Myocyte (in vitro differentiated cells): ENCODE measurements around the gene NOTO. TPM values are rescaled to one million over a fixed set of nuclear protein-coding genes. Genes with fewer than 3 reads are reported as not detected.
"Not testable (repeated sequence)": the region's sequence is repeated elsewhere in the genome, so short reads cannot be mapped to it uniquely, and the experiment has no call there.

Experiments used
- DNase-seq: peaks from one replicate; pipeline ENCODE4 v3.0.0-alpha.2; 2012; ENCODE audit warnings: low read depth
- polyA plus RNA-seq: library from polyadenylated mRNA; unstranded; fragments of >200 nt; gene quantifications from one replicate; pipeline ENCODE4 v1.2.1, GENCODE V29; 2012; ENCODE audit warnings: missing spikeins
- total RNA-seq: library from RNA; depleted of rRNA; stranded (reverse); fragments of >200 nt; gene quantifications from 2 replicates; pipeline ENCODE4 v1.2.3, GENCODE V29; 2014

NOTO gene, protein sequence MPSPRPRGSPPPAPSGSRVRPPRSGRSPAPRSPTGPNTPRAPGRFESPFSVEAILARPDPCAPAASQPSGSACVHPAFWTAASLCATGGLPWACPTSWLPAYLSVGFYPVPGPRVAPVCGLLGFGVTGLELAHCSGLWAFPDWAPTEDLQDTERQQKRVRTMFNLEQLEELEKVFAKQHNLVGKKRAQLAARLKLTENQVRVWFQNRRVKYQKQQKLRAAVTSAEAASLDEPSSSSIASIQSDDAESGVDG
- not detected in 2 replicates for total RNA-seq
- polyA plus RNA-seq: not detected

GRCh38 chr2:73202156-73203054 lies at the start of gene NOTO:
TSS of gene NOTO (plus strand) at chr2:73202574. CDS start at chr2:73202667, 93 bp downstream.
- DNase-seq: no peak

DNA sequence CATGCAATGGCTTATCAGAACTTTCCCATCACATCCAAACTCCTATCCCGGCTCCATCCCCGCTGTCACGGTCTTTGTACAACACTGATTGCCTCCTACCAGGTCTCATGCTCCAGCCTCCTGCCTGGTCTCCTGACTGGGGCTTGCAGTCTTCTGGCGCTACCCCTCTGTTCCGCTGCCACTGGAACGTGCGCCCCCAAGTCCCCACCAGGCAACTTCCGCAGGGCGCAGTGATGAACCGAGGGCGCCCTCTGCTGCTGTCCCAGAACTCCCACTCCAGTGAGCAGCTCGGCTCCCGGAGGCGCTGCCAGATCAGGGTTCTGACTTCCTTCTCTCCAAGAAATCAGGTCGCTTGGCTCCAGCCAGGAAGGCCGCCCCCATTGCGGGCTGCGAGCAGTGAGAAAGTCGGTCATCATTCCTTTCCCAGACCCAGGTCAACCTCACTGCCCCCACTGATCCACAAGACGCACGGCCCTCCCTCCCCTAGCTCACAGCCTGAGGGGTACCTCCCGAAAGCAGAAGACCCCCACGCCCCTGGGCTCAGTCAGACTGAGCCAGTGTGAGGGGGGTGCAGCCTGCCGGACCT lies 45.7 kb upstream of the NOTO start:
- DNase-seq: peak; percentile 68

DNA sequence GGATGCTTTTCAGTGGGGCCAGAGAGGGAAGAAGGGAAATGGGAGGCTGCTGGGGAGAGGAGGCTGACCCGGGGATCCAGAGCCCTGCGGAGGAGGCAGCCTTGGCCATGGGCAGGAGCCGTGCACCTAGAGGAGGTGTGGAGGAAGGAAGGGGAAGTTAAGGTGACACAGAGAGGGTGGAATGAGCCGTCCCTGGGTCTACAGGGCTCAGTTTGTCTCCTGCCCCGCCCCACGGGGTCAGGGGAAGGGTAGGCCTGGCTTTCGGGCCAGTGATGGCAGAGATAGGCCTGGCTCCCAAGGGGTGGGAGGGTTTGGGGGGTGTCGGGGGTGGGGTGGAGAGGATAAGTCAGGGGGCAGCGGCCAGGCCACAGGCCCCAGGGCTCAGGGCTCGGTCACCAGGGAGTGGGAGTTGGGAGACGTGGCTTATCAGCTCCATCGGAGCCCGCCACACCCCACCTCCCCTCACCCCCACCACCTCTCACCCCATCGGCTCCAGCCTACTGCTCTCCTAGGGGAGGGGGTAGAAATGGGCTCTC lies 39.5 kb upstream of the NOTO start:
- DNase-seq: no peak

DNA sequence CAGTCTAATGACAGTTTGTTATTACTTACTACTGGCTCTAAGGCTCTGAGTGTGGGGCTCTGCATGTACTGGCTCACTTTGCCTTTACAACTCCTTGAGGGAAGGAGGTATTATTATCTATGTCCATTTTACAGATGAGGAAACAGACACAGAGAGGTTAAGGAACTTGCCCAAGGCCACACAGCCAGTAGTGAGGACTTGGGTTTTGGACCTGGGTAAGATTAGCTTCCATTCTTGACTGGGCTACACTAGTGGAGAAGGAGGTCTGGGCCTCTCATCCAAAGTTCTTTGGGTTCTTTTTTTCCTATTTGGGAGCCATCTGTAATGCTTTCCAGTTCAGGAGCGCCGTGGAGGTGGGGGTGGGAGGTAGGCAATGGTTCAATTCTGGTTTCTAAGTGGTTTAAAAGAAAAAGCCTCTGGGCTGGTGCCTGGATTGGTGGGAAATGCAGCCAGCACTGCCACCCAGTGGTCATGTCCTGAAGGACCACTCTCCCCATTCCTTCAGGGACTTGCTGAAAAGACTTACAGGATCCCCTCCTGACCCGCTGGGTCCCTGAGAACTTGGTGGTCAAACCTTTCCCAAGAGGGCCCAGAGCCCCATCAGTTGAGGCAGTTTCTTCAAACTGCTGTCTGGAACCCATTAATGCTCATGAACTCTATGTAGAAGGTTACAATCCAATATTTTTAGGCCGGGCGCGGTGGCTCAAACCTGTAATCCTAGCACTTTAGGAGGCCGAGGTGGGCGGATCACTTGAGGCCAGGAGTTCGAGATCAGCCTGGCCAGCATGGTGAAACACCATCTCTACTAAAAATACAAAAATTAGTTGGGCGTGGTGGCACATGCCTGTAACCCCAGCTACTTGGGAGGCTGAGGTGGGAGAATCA lies 38.6 kb upstream of the NOTO start:
- DNase-seq: peak; percentile 73

DNA sequence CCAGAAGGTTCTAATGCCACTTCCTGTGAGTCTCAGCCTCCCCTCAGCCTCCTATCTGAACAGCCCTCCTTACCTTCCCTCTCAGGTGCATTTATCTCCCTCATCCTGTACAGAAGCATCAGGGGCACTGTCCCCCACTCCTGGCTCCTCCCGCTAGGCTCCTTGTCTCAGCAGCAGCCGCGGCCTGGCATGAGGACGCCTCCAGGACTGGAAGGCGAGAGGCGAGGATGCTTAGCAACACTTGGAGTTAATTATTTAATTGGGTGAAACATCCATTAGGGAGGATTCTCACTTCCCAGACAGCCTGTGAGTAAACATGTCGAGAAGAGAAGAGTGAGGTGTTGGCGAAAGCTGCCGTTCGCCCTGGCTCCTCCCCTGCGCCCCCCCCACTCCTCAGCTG lies 36.4 kb upstream of the NOTO start:
- DNase-seq: not testable (repeated sequence)

GRCh38 chr2:73166813-73167212 lies 35.6 kb upstream of the NOTO start:
- not testable (repeated sequence) for DNase-seq

- not testable (repeated sequence) for DNase-seq
Measured at GRCh38 chr2:73168348-73168747, 34.0 kb upstream of the NOTO start.

GRCh38 chr2:73170341-73170740 lies 32.0 kb upstream of the NOTO start:
- DNase-seq: not testable (repeated sequence)

DNA sequence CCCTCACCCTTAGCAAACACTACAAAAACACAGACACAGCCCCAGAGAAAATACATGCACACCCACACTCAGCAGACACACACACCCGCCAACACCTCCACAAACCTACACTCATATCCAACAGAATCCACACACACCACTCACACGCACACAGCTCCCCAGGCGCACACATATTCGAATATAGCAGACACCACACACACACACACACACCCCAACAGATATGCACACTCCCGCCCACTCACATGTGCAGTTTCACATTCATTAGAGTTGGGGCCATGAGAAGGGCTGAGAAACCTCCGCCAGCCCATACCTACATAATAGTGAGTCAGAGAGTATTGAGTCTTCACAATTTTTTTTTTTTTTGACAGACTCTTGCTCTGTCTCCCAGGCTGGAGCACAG lies 29.4 kb upstream of the NOTO start:
- no peak for DNase-seq

DNA sequence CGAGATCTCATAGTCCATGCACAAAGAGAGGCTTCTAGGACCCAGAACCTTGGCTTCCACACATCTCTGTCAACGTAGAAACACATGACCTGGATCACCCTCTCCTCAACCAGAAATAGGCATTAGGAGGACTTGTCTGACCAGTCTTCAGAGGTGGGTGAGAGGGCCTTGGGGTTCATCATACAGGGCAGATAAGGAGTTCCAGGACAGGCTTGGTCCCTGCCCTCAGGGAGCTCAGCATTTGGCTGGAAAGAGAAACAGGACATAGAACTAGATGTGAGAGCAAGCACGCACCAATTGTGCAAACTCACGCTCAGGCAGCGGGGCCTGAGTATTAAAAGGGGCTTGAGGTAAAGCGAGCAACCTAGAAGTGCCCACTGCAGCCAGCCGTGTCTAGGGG lies 28.6 kb upstream of the NOTO start:
- no peak for DNase-seq

GRCh38 chr2:73174244-73174643 lies 28.1 kb upstream of the NOTO start:
- DNase-seq: no peak

- DNase-seq: no peak
Measured at GRCh38 chr2:73174941-73175662, 27.3 kb upstream of the NOTO start.

DNA sequence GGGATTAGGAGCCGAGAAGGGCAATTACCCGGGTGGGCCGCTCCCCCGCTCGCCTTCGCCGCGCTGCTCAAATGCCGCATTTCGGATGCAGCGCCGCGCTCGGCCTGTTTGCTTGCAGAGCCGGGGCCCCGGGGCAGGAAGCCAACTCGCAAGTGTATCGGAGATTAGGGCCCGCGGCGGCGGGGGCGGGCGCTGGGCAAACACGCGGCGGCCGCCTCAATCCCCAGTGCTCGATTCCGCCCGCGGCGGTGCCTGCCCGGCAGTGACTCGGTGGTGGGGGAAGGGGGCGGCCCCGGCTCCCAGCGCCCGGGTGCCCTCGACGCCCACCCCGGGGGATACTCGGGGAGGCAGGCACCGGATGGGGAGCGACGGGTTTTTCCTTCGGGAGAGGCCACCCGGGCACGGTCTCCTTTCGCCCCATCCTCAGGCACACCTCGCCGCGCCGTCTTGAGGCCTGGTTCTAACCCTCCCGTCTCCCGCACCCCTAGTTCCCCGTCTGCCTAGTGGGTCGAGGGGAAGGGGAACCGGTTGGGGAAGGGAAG lies 26.6 kb upstream of the NOTO start:
- DNase-seq: no peak

DNA sequence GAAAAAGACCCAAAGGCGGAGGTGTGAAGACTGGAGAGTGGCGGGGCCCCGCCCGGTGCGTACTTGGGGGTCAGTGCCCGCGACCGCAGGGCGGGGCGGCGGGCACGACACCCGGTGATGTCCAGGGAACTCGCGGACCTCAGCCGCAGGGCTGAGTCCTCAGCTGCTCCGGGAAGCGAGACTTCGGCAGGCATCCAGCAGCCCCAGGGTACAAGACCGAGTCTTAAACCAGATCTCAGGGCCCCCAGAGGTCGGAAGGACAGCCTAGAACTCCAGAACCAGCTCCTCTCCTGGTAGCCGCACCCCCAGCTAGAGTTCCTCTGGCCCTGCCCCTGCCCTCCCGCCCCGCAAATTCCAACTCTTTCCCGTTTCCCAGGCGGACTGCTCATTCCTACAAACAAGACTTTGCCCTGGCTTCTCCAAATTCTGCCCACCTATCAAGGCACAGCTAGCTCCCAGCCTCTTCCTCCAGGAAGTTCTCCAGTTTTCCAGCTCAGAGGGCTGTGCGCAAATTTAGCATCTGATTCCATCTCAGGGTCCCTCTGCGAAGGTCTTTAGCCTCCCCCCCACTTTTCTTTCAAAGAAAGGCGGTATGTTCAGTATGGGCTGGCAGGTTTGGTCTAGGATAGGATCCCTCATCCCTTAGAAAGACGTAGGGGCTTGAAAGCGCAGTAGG lies 26.0 kb upstream of the NOTO start:
- peak; percentile 44 for DNase-seq

DNA sequence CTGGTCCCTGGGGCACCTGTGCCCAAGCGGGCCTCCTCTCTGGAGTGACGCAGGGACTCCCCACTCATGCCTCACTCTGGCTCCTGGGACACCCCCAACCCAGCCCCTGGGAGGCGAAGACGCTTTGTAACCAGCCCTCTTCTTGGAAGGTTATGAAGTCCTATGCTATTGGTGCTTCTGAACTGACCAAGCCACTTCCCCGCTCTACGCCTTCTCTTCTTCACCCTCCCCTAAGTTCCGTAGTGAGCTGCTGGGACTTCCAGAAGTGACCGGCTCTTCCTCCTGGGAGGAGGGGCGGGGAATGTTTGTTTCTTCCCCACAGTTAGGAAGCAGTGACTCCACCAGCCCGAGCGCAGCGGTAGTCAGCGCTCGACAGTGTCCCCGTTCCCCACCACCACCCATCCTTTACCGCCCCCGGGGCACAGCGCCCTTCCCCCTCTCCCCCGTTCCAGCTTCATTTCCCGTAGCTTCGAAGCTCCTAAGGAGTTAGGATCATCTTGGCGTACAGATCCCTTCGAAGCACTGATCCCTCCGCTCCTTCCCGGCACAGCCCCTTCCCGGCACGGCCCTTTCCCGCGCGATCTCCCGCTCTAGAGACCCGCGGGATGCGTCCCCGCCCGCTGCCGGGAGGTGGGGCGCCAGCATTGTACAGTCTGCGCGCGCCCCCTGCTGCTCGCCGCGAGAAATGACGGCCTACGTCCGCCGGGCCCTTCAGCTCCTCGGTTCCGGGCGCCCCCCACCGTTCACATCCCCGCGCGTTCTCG lies 25.3 kb upstream of the NOTO start:
- DNase-seq: peak; percentile 86

GRCh38 chr2:73177645-73178255 lies 24.6 kb upstream of the NOTO start:
- no peak for DNase-seq

DNA sequence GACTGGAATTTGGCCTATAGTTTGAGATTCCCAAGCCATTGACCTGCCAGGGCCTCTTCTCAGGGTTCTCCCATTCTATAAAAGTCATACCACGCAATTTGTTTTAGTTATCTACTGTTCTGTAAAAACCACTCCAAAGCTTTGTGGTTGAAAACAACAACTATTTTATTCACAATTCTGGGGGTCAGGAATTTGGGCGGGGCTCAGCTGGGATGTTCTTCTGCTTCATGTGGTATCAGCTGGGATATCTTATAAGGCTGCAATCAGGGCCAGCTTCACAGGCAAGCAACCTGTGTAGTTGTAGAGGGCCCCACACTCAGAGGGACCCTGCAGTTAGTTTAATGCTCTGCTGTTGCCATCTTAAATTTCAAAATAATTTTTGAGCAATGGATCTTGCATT lies 16.4 kb upstream of the NOTO start:
- no peak for DNase-seq

DNA sequence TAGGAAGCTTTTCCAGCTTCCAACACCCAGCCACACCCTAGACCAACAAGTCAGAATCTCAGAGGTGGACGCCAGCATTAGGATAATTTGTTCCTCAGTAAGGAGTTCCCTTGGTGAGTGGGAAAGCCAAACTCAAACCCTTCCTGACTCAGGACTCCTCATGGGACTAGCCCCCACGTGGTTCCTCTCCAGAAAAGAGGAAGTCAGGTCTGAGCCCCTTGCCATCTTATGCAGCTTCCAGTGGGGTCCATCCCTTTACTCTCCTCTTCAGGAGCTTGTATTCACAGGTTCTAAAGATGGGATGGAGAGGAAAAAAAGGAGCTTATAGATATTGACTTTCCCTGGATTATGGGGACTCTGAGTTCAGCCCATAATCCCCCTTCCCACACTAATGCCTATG lies 14.8 kb upstream of the NOTO start:
- DNase-seq: no peak
